Measurements from ENCODE around the gene DENND1C.

Gene DENND1C

GRCh38 chr19:6481541-6482342, at the start of gene DENND1C:
DENND1C (minus strand) TSS chr19:6481787; CDS start chr19:6481695, 92 bp downstream.
- DNase-seq (ENCODE audit: low spot score) = peak; percentile 62

- peak; percentile 90 for DNase-seq (ENCODE audit: low spot score)
These were observed 49.0 kb upstream of the DENND1C start, which contains the start of gene TNFSF9 for GRCh38 chr19:6530386-6531162. TNFSF9 (plus strand) TSS chr19:6531026; CDS start chr19:6531037, 11 bp downstream.

GRCh38 chr19:6529937-6530385, 48.4 kb upstream of the DENND1C start:
- DNase-seq (ENCODE audit: low spot score) = no peak

- DNase-seq (ENCODE audit: low spot score) = no peak
These were observed 47.8 kb upstream of the DENND1C start for GRCh38 chr19:6529351-6529750.

GRCh38 chr19:6528544-6529121, 47.0 kb upstream of the DENND1C start:
- DNase-seq (ENCODE audit: low spot score) = peak; percentile 64

DNA sequence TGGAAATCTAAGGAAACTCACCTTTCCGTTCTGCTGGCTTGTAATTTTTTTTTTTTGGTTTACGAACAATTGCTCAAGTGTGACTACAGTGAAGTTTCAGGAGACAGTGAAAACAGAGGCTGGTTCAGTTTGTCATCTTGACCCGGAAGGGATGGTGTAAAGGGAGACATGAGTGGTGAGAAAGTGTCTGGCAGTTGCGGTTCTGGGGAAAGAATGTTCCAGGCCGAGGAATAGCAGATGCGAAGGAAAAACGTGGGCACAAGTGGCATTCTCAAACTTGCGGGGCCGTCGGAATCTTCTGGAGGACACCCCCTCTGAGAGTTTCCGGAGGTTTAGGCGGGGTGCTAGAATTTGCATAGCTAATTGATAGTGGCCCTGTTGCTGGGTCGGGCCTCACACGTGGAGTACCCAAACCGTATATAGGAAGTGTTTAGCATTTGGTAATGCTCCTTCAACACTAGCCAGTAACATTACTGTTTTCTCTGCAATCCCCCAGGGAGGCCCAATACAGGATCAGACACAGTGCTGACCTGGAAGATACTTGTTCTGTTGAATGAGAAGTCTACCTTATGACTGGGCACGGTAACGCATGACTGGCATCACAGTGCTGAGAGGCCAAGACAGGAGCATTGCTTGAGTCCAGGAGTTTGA, 46.4 kb upstream of the DENND1C start:
- DNase-seq (ENCODE audit: low spot score) = no peak

DNA sequence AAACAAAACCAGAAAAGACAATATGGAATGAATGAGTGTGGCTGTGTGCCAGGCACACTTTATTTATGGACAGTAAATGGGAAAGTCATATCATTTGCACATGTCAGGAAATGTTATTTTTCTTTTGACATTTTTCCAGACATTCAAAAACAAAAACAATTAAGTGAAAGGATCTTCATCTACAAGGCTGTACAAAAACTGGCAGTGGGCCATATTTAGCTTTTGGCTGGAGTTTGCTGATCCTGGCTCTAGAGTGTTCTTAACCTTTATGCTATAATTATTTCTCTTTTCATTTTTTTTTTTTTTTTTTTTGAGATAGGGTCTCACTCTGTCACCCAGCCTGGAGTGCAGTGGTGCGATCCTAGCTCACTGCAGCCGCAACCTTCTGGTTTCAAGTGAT, 42.7 kb upstream of the DENND1C start:
- DNase-seq (ENCODE audit: low spot score) = no peak

DNA sequence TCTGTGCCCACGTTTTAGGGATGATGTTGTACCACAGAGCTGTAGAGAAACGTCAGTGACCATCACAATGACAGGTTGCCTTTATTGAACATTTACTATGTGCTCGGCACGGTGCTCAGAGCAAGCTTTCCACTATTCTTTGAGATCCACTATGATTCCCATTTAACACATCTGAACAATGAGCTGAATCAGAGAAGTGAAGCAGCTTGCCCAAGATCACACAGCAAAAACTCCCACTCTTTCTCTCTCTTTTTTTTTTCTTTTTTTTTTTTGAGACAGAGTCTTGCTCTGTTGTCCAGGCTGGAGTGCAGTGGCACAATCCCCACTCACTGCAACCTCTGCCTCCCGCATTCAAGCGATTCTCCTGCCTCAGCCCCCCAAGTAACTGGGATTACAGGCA, 41.1 kb upstream of the DENND1C start:
- no peak for DNase-seq (ENCODE audit: low spot score)

- no peak for DNase-seq (ENCODE audit: low spot score)
These were observed 40.4 kb upstream of the DENND1C start for GRCh38 chr19:6521718-6522646.

- no peak for DNase-seq (ENCODE audit: low spot score)
These were observed 37.7 kb upstream of the DENND1C start for GRCh38 chr19:6519289-6519688.

- no peak for DNase-seq (ENCODE audit: low spot score)
These were observed 36.7 kb upstream of the DENND1C start for GRCh38 chr19:6518145-6518911.

DNA sequence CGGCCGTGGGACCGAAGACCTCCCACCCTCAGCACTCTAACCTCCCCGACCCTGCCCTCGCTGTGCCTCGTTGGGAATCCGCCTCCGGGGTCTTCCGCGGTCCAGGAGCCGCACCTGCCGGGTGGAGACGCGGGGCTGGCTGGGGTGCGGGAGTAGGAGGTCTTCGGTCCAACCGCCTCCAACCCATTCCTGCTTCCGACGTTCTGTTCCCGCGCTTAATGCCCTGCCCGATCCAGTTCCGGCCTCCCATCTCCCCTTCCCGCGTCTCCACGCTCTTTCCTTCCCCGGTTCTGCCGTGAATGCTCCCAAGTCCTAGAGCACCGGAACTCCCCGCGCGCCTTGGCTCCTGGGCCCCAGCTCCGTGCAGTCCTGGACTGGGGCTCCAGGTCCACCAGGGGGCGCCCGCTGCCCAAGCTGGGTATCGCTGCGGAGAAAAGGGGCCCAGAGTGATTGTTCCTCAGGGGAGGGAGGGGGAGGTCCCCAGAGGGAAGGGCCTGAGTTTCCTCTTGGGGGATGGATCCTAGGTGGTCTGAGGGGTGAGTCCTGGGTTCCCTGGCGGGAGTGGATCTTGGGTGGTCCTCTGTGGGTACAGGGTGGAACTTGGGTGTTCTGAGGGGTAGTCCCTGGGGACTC, 35.2 kb upstream of the DENND1C start:
- DNase-seq (ENCODE audit: low spot score) = peak; percentile 84

GRCh38 chr19:6516018-6516658, 34.6 kb upstream of the DENND1C start:
- DNase-seq (ENCODE audit: low spot score) = peak; percentile 71

DNA sequence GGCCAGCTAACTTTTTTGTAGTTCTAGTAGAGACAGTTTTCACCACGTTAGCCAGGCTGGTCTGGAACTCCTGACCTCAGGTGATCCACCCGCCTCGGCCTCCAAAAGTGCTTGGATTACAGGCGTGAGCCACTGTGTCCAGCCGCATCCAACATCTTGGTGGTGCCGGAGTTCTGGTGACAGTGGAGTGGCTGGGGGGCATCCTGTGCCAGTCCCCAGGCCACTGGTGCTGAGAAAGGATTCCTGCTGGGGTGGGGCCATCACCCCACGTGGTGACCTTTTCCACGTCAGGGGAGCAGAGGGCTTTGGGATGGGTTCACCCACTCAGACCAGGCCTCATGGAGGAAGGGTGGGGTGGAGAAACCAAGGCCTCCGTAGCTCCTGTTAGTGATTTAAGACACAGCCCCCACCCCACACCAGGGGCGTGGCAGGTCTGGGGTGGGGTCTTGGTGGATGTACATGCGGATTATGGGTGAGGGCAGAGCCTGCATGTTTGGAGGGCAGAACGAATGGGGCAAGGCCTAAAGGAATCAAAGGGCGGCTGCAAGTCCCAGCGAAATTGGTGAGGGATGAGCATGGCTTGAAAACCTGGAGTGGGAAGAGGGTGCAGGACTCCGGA, 33.4 kb upstream of the DENND1C start:
- DNase-seq (ENCODE audit: low spot score) = no peak

- no peak for DNase-seq (ENCODE audit: low spot score)
These were observed 32.5 kb upstream of the DENND1C start for GRCh38 chr19:6514089-6514488.

GRCh38 chr19:6510618-6511017, 29.0 kb upstream of the DENND1C start:
- DNase-seq (ENCODE audit: low spot score) = no peak

DNA sequence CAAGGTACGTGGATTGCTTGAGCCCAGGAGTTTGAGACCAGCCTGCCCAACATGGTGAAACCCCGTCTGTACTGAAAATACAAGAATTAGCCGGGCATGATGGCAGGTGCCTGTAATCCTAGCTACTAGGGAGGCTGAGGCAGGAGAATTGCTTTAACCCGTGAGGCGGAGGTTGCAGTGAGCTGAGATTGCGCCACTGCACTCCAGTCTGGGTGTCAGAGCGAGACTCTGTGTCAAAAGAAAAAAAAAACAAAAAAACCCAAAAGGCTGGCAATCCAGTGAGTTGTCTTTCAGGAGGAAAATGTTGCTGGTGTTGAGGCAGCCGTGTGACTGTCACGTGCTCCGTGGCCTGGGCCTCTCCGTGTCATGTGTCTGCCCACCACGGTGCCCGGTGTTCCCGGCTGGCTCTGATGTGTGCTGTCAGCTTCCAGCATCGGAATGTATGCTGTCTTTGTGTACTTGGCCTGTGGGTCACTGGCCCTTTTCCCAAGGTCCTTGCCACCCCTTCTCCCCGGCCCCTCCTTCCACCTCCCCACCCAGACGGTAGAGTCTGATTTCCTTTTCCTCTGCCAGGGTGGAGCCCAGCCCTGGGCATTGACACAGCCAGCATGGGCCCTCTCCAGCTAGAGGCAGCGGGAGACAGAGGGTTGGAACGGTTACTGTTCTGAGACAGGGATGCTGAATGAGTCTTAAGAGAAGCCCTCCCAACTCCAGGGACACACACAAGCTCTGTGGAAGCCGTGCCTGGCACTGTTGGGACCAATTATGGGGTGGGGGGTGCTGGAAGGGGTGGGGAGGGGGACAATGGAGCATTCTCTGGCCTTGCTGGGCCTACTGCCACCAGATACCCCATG, 27.8 kb upstream of the DENND1C start:
- DNase-seq (ENCODE audit: low spot score) = no peak

Measured in HuH-7 (cell line).